GM18951 (cell line): ENCODE measurements around the gene ZBTB7B.

Experiments used
- POLR2A ChIP-seq: IDR thresholded peaks from 4 replicates; pipeline ENCODE4 v1.6.1; 2011; ENCODE audit warnings: mild to moderate bottlenecking; ENCODE audit not compliant: insufficient read length, insufficient read depth; ENCODE audit errors: extremely low read depth
- in situ Hi-C: fragments of 300-500 bp; cut with MboI; formaldehyde crosslinking; loops from one replicate; pipeline ENCODE4 v1.12.0; 2022; ENCODE audit warnings: low sequenced_read_pairs, mixed read lengths, inconsistent platforms; ENCODE audit not compliant: unreplicated experiment

ZBTB7B gene

GRCh38 chr1:155053531-155054105, 51.0 kb downstream of the ZBTB7B start:
- no peak for TF ChIP-seq POLR2A
- in situ Hi-C loops, result no loop called here

- in situ Hi-C loops, result no loop called here
- TF ChIP-seq POLR2A, result no peak
Observed at GRCh38 chr1:155057104-155057503, 54.5 kb downstream of the ZBTB7B start.

- in situ Hi-C loops, result no loop called here
- no peak for TF ChIP-seq POLR2A
Observed at GRCh38 chr1:155057788-155058211, 55.2 kb downstream of the ZBTB7B start.

- in situ Hi-C loops, result no loop called here
Observed at GRCh38 chr1:155060736-155061135, 58.1 kb downstream of the ZBTB7B start.

GRCh38 chr1:155061381-155062150, 59.0 kb downstream of the ZBTB7B start:
- in situ Hi-C loops, result no loop called here
- TF ChIP-seq POLR2A, result no peak

More at GRCh38 chr1:155060736-155061135, 58.1 kb downstream of the ZBTB7B start:
- TF ChIP-seq POLR2A, result no peak

- in situ Hi-C loops, result no loop called here
Observed at GRCh38 chr1:155062151-155062686, 59.6 kb downstream of the ZBTB7B start.

GRCh38 chr1:155062702-155063411, 60.3 kb downstream of the ZBTB7B start:
- TF ChIP-seq POLR2A, result no peak
- in situ Hi-C loops, result no loop called here

More at GRCh38 chr1:155062151-155062686, 59.6 kb downstream of the ZBTB7B start:
- TF ChIP-seq POLR2A, result no peak

- peak; percentile 84 for TF ChIP-seq POLR2A
- in situ Hi-C loops, result no loop called here
Observed at GRCh38 chr1:155063550-155064110, 61.0 kb downstream of the ZBTB7B start, which contains the start of gene EFNA4. EFNA4 (plus strand) TSS chr1:155063740; CDS start chr1:155063824, 84 bp downstream.

GRCh38 chr1:155064111-155064831, 61.7 kb downstream of the ZBTB7B start:
- in situ Hi-C loops, result no loop called here
- no peak for TF ChIP-seq POLR2A

GRCh38 chr1:155064832-155065429, 62.3 kb downstream of the ZBTB7B start:
- in situ Hi-C loops, result no loop called here
- no peak for TF ChIP-seq POLR2A

GRCh38 chr1:155066777-155067176, 64.2 kb downstream of the ZBTB7B start:
- no peak for TF ChIP-seq POLR2A
- in situ Hi-C loops, result no loop called here
